Ascending aorta (tissue), 2 donors: ENCODE results near the gene CACNA2D3. TPM values are rescaled to one million over a fixed set of nuclear protein-coding genes. Genes with fewer than 3 reads are reported as not detected.

Source experiments
- DNase-seq, 2 donors: peaks; one replicate each; pipeline ENCODE4 v3.0.0-alpha.2; 2019; ENCODE audit warnings: low spot score in 2 of 2
- H3K27ac ChIP-seq, 2 donors: fragments of 200-600 bp; sonication (generic); one replicate each; pipeline ENCODE4 v1.5.1; 2016 to 2017; ENCODE audit warnings: mild to moderate bottlenecking in 1 of 2
- H3K27me3 ChIP-seq: fragments of 200-600 bp; sonication (generic); one replicate; pipeline ENCODE4 v1.5.1; 2017
- H3K36me3 ChIP-seq, 2 donors: fragments of 200-600 bp; sonication (generic); one replicate each; pipeline ENCODE4 v1.5.1; 2016
- H3K4me1 ChIP-seq, 2 donors: fragments of 200-600 bp; sonication (generic); one replicate each; pipeline ENCODE4 v1.5.1; 2016 to 2017; ENCODE audit warnings: mild to moderate bottlenecking in 1 of 2
- H3K4me3 ChIP-seq, 2 donors: fragments of 200-600 bp; sonication (generic); one replicate each; pipeline ENCODE4 v1.5.1; 2016 to 2017; ENCODE audit warnings: mild to moderate bottlenecking in 1 of 2
- H3K9me3 ChIP-seq, 2 donors: fragments of 200-600 bp; sonication (generic); one replicate each; pipeline ENCODE4 v1.5.1; 2016
- CTCF ChIP-seq, 3 experiments: fragments of 200-600 bp in 2 of 3; fragments of 450-650 bp in 1 of 3; sonication (generic) in 2 of 3; IDR thresholded peaks; one replicate each; pipeline ENCODE4 v1.5.1; 2016 to 2019; ENCODE audit warnings: antibody characterized with exemption in 3 of 3, mild to moderate bottlenecking in 1 of 3, moderate library complexity in 1 of 3
- intact Hi-C: fragments of 100-400 bp; cut with DNase I; formaldehyde crosslinking; loops from one replicate; pipeline ENCODE4 v1.15.1; 2023
- total RNA-seq: library from RNA; depleted of rRNA; stranded (reverse); fragments of >200 nt; gene quantifications from one replicate; pipeline ENCODE4 v1.1.0, GENCODE V29; 2016

The CACNA2D3 gene
- total RNA-seq, 1 donor from 2014 or later: not detected

DNA sequence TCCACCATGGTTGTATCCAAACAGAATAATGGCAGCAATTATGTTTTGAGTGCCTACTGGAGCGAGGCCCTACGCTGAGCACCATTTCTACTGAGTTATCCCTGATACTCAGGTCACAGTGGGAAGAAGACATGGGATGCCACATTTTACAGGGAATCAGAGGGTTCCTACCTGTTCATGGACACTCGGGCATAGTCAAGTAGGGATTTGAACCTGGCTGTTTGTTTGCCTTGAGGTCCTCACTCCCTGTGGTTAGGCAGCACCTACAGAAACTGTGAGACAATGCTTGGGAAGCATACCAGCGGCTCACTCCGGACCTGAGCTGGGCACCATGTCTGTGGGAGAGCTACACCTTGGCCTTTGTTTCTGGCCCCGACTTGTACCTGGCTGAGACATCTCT lies 415.2 kb downstream of the CACNA2D3 start:
- no peak for TF ChIP-seq CTCF (IDR thresholded peaks at IDR 0.05)
- Histone ChIP-seq H3K36me3 (no peaks in the 10 kb centered on the region), H3K4me3 (no peak overlapping the region), H3K4me1 (no peaks in the 10 kb centered on the region), H3K27ac (no peak overlapping the region), H3K27me3 (no peaks in the 10 kb centered on the region), H3K9me3 (no peaks in the 10 kb centered on the region)
- intact Hi-C loops: no loop called here
- DNase-seq: no peak

- Histone ChIP-seq H3K36me3 (no peaks in the 10 kb centered on the region), H3K4me1 (no peaks in the 10 kb centered on the region), H3K9me3 (no peaks in the 10 kb centered on the region), H3K27me3 (no peaks in the 10 kb centered on the region), H3K4me3 (no peak overlapping the region), H3K27ac (no peak overlapping the region)
- TF ChIP-seq CTCF (IDR thresholded peaks at IDR 0.05): no peak
- no peak for DNase-seq
- intact Hi-C loops: no loop called here
These were observed 416.0 kb downstream of the CACNA2D3 start for GRCh38 chr3:54538346-54538745.

- Histone ChIP-seq H3K4me3 (no peak overlapping the region), H3K9me3 (no peaks in the 10 kb centered on the region), H3K27me3 (no peaks in the 10 kb centered on the region), H3K4me1 (no peaks in the 10 kb centered on the region), H3K27ac (no peak overlapping the region), H3K36me3 (no peaks in the 10 kb centered on the region)
- TF ChIP-seq CTCF (IDR thresholded peaks at IDR 0.05): no peak
- DNase-seq: no peak
- intact Hi-C loops: no loop called here
These were observed 419.0 kb downstream of the CACNA2D3 start for GRCh38 chr3:54541369-54541768.

DNA sequence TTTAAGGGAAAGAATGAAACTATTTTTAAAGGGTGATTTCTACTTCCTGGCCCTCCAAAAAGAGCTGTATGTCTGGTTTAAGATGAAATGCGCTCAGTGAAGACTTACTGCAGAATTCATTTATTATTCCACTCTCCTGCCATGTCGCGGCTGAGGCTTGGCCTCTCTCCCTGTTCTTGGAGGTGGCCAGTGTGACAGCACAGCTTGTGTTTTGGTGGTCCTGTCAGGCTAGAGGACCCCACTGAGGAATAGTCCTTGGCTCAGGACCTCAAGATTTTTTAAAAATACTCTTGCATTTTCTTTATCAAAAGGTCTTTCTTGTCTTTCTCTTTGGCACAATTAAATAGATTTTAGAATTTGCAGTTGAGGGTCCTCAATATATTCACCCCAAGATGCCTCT lies 421.1 kb downstream of the CACNA2D3 start:
- TF ChIP-seq CTCF (IDR thresholded peaks at IDR 0.05): no peak
- H3K9me3 ChIP-seq: no peaks in the 10 kb centered on the region
- no peak for DNase-seq
- intact Hi-C loops: no loop called here
- no peak overlapping the region for H3K4me3 ChIP-seq
- no peaks in the 10 kb centered on the region for H3K4me1 ChIP-seq
- H3K36me3 ChIP-seq: no peaks in the 10 kb centered on the region
- no peak overlapping the region for H3K27ac ChIP-seq
- no peaks in the 10 kb centered on the region for H3K27me3 ChIP-seq

GRCh38 chr3:54547051-54547450 lies 424.7 kb downstream of the CACNA2D3 start:
- no peak for DNase-seq
- H3K4me1 ChIP-seq: no peaks in the 10 kb centered on the region
- no peak overlapping the region for H3K27ac ChIP-seq
- TF ChIP-seq CTCF (IDR thresholded peaks at IDR 0.05): no peak
- intact Hi-C loops: no loop called here
- H3K4me3 ChIP-seq: no peak overlapping the region
- H3K36me3 ChIP-seq: no peaks in the 10 kb centered on the region
- no peaks in the 10 kb centered on the region for H3K27me3 ChIP-seq
- no peaks in the 10 kb centered on the region for H3K9me3 ChIP-seq

GRCh38 chr3:54547846-54548245 lies 425.5 kb downstream of the CACNA2D3 start:
- intact Hi-C loops: no loop called here
- Histone ChIP-seq H3K36me3 (no peaks in the 10 kb centered on the region), H3K27ac (no peak overlapping the region), H3K4me1 (no peaks in the 10 kb centered on the region), H3K4me3 (no peak overlapping the region), H3K9me3 (no peaks in the 10 kb centered on the region), H3K27me3 (no peaks in the 10 kb centered on the region)
- no peak for DNase-seq
- TF ChIP-seq CTCF (IDR thresholded peaks at IDR 0.05): no peak
